GM12873 (cell line): ENCODE results near the gene KRT73.

Source experiments
- CTCF ChIP-seq: IDR thresholded peaks from 2 replicates; pipeline ENCODE4 v1.5.1; 2012; ENCODE audit warnings: low read depth, mild to moderate bottlenecking, moderate library complexity, low read length, control low read depth; ENCODE audit not compliant: insufficient read depth; ENCODE audit errors: missing control alignments

KRT73 gene

GRCh38 chr12:52600071-52600470, 18.3 kb downstream of the KRT73 start:
- TF ChIP-seq CTCF: no peak

DNA sequence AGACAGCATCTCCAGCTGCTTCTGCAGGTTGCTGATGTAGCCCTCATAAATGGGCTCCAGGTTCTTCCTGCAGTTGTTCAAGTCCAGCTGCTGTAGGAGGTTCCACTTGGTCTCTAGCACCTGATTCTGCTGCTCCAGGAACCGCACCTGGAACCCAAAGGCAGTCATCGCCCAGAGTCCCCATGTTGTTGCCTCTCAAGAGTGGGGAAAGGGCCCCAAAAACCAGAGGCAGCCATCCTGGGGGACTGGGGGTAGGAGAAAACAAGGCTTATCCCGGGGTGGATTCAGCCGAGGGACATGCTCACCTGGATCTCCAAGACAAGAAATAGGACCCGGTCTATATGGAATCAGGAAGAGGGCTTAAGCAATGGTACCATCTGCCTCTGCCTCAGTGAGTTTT, 19.4 kb downstream of the KRT73 start:
- TF ChIP-seq CTCF: no peak

DNA sequence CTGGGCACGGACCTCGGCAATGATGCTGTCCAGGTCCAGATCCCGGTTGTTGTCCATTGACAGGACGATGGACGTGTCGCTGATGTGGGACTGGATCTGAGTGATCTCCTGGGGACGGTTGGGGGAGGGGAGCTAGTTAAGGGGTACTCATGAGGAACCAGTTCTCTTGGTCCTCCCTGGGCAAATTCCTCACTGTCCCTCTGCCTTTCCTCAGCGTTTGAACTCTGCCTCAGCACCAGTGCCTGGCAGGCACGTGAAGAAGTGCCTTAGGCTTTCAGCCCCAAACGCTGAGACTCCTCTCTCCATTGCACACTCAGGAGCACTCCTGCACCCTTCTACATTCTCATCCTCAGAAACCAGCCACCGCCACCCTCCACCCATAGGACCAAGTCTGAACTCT, 26.8 kb downstream of the KRT73 start:
- no peak for TF ChIP-seq CTCF

DNA sequence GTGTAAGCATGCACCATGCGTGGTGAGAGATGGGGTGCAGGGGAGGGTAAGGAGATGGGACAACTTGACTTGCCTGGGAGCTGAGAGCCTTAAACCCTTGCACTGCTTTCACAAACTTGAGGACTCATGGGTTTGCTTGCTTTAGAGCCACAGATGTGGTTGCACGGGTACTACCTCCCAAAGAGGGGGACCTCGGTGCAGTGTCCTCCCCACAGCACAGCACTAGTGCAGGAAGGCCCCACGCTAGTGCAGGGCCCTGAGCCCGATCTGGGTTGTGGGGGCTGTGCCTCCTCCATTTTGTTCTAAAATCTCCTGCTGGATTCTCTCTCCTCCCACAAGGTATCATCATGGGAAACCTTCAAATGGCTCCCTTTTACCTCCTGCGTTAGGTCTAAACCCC, 28.3 kb downstream of the KRT73 start:
- no peak for TF ChIP-seq CTCF

DNA sequence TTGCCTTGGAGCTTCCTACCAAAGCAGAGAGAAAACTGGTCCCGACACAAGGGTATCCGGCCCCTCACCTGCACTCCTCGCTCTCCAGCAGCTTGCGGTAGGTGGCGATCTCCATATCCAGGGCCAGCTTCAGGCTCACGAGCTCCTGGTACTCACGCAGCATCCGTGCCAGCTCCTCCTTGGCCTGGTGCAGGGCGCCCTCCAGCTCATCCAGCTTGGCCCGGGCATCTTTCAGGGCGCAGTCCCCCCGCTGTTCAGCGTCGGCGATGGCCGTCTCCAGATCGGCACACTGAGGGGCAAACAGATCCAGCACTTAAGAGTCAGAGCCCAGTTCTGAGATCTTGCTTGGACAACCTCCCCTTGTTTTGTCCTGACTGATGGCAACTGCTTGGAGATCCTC, 30.8 kb downstream of the KRT73 start:
- no peak for TF ChIP-seq CTCF

- no peak for TF ChIP-seq CTCF
Observed at GRCh38 chr12:52585946-52586345, 32.4 kb downstream of the KRT73 start.

- no peak for TF ChIP-seq CTCF
Observed at GRCh38 chr12:52585066-52585465, 33.3 kb downstream of the KRT73 start.

- TF ChIP-seq CTCF: no peak
Observed at GRCh38 chr12:52584156-52584682, 34.1 kb downstream of the KRT73 start.
